ENCODE data around the gene HSPA1L. TPM values are rescaled to one million over a fixed set of nuclear protein-coding genes. Genes with fewer than 3 reads are reported as not detected.
A peak's percentile ranks its signal among the peaks of the same experiment; 100 is the strongest.

The HSPA1L gene
- total RNA-seq, 4 donors from 2014 or later = 1.3 to 2.3 (median 1.8) TPM

GRCh38 chr6:31799781-31800180, 15.3 kb downstream of the HSPA1L start:
- TF ChIP-seq, protein P1, sequence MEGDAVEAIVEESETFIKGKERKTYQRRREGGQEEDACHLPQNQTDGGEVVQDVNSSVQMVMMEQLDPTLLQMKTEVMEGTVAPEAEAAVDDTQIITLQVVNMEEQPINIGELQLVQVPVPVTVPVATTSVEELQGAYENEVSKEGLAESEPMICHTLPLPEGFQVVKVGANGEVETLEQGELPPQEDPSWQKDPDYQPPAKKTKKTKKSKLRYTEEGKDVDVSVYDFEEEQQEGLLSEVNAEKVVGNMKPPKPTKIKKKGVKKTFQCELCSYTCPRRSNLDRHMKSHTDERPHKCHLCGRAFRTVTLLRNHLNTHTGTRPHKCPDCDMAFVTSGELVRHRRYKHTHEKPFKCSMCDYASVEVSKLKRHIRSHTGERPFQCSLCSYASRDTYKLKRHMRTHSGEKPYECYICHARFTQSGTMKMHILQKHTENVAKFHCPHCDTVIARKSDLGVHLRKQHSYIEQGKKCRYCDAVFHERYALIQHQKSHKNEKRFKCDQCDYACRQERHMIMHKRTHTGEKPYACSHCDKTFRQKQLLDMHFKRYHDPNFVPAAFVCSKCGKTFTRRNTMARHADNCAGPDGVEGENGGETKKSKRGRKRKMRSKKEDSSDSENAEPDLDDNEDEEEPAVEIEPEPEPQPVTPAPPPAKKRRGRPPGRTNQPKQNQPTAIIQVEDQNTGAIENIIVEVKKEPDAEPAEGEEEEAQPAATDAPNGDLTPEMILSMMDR (IDR thresholded peaks at IDR 0.05) = no peak
- no peak for TF ChIP-seq POLR2A (IDR thresholded peaks at IDR 0.05)
- H3K4me3 ChIP-seq (ENCODE audit: low read depth, poor library complexity, severe bottlenecking) = no peak overlapping the region
- DNase-seq (ENCODE audit: low spot score in 2 of 2) = no peak
- intact Hi-C loops (cut with DNase I; ENCODE audit: low total_unique reads) = no loop called here
- 76 to 79% methylated on average over 12 of the region's 12 CpGs for WGBS, 2 donors

DNA sequence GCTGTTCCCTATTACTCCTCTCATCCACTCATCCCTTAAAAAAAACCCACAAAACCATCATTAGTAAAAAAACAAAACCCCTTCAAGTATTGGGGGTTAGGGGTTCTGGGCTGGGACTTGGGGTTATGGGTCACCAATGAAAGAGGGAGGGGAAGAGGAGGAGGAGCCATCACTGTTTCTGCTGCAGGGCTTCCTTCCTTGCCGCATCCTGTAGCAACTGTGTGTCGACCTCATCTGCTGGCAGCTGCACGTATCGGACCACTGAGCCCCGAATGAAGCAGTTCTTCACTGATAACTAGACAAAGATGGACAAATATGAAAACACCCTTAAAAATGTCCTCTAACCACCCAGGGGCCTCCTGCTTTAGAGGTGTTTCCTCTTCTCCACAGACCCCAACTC, 17.5 kb downstream of the HSPA1L start:
- no peak for DNase-seq (ENCODE audit: low spot score in 2 of 2)
- no peak overlapping the region for H3K4me3 ChIP-seq (ENCODE audit: low read depth, poor library complexity, severe bottlenecking)
- 49 to 63% methylated on average over 5 of the region's 5 CpGs for WGBS, 2 donors
- intact Hi-C loops (cut with DNase I; ENCODE audit: low total_unique reads) = no loop called here
- TF ChIP-seq, protein P1 (IDR thresholded peaks at IDR 0.05) = no peak
- no peak for TF ChIP-seq POLR2A (IDR thresholded peaks at IDR 0.05)

DNA sequence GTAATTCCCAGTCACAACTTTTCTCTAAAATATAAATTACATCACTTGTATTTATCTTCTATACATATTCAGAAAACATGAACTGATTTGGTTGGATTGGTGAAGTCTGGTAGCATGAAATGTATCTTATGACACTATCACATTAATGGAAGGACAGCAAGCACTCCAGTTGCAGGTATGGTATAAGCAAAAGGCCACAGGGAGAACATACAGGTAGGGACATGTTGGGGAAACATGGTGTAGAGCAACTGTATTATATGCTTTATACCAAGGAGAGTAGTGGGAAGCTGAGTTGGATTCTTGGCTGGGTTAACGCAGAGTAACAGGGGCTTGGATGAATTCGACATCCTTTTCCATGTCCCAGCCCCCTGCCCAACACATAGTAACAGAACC, 18.1 kb downstream of the HSPA1L start:
- H3K4me3 ChIP-seq (ENCODE audit: low read depth, poor library complexity, severe bottlenecking) = no peak overlapping the region
- intact Hi-C loops (cut with DNase I; ENCODE audit: low total_unique reads) = no loop called here
- TF ChIP-seq POLR2A (IDR thresholded peaks at IDR 0.05) = no peak
- TF ChIP-seq, protein P1 (IDR thresholded peaks at IDR 0.05) = no peak
- WGBS, 2 donors = 57 to 68% methylated on average over 2 of the region's 2 CpGs
- no peak for DNase-seq (ENCODE audit: low spot score in 2 of 2)

DNA sequence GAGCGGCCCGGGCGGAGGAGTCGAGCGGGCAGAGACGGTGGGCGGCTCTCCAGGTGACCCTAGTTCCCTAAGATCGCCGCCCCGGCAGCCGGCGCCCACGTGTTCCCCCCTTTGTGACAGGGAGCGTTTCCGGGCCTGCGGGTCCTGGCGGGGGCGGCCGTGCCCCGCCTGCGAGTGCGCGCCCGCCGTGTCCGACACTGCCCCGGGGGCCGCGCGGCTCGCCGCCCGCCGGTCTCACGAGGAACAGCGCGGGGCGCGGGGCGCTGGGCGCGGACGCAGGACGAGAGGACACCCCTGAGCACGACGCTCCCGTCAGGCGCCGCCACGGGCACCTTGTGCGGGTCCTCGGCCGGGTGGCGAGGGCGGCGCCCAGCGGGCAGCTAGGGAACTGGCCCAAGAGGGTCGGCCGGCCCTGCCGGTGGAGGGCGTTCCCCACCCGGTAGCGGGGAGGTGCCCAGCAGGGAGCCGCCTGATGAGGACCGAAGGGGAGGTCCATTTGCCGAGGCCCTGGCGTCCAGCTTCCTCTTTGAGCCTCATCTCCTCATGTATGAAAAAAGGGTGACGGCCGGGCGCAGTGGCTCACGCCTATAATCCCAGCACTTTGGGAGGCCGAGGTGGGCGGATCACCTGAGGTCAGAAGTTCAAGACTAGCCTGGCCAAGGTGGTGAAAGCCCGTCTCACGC, 19.3 kb downstream of the HSPA1L start, which contains the start of gene VARS1:
VARS1 (minus strand) TSS at position 137 of the 683 bp plus-strand sequence. CDS start 535 bp downstream, outside the sequence.
- DNase-seq (ENCODE audit: low spot score in 2 of 2) = peak; percentile 83 to 98
- intact Hi-C loops (cut with DNase I; ENCODE audit: low total_unique reads) = no loop called here
- peak within 1 kb of the TSS; percentile 74 for H3K4me3 ChIP-seq (ENCODE audit: low read depth, poor library complexity, severe bottlenecking)
- TF ChIP-seq POLR2A (IDR thresholded peaks at IDR 0.05) = no peak
- TF ChIP-seq, protein P1 (IDR thresholded peaks at IDR 0.05) = peak in 1 of 3 donors; percentile 71
- WGBS, 2 donors = 1% methylated on average over 11 to 57 of the region's 75 CpGs

DNA sequence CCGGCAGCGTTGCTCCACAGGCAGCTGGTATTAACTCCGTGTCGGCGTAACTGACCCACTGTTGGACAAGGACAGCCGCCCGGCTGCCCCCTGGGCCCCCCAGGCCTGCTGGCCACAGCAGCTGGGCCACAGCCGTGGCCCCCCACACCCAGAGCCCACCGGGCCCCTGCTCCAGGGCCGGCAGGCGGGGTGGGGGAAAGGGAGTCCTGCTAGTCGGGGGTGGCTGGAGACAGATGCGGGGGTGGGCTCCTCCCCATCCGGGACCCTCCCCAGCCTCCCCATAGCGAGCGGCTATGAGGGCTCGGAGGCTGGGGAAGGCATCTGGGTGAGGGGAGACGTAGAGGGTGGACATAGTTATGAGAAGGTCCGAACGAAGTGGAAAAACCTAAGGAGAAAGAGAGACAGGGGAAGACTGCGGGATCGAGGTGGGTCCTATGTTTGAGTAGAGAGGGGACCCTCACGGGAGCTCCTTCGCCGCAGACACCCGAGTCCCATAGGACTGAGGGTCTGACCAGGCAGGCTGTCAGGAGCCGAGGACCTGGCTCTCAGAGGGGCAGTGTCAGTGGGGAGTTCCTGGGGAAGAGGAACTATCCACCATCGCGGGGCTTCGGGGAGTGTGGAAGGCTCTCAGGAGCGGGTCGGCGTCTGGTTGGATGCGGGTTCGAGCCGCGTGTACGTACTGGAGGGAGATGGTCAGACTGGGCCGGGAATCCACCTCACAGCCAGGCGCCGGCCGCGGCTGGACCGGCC, 20.0 kb downstream of the HSPA1L start:
- H3K4me3 ChIP-seq (ENCODE audit: low read depth, poor library complexity, severe bottlenecking) = peak overlapping the region; percentile 74
- TF ChIP-seq, protein P1 (IDR thresholded peaks at IDR 0.05) = no peak
- no peak for TF ChIP-seq POLR2A (IDR thresholded peaks at IDR 0.05)
- 1 to 2% methylated on average over 33 to 44 of the region's 44 CpGs for WGBS, 2 donors
- intact Hi-C loops (cut with DNase I; ENCODE audit: low total_unique reads) = no loop called here
- no peak for DNase-seq (ENCODE audit: low spot score in 2 of 2)

Measured in lower leg skin (tissue), 4 donors.